SK-N-SH (cell line): Measurements from ENCODE around the gene SLC6A11. TPM values are rescaled to one million over a fixed set of nuclear protein-coding genes. Genes with fewer than 3 reads are reported as not detected.

Source experiments
- CTCF ChIA-PET: fragments of 300-600, 350-600 bp; formaldehyde crosslinking; extraction: SDS; loops from one replicate; lab custom pipeline; 2021; lab: Yijun Ruan, JAX
- POLR2A ChIA-PET: fragments of 350-600 bp; sonication (Branson Sonifier 250); formaldehyde crosslinking; extraction: SDS; loops from one replicate; lab custom pipeline; 2020; ENCODE audit warnings: antibody characterized with exemption, inconsistent platforms; lab: Yijun Ruan, JAX
- DNase-seq: peaks from one replicate; pipeline ENCODE4 v3.0.0; 2012
- H2AFZ ChIP-seq: fragments of 200-600 bp; sonication (generic); 2 replicates; pipeline ENCODE4 v1.8.1; 2016; ENCODE audit warnings: antibody characterized with exemption, mild to moderate bottlenecking, low read depth
- H3F3A ChIP-seq: fragments of 200-600 bp; sonication (generic); replicated peaks from 2 replicates; pipeline ENCODE3; 2016; ENCODE audit warnings: antibody characterized with exemption, mild to moderate bottlenecking; ENCODE audit not compliant: insufficient read depth
- H3K27ac ChIP-seq, 2 experiments: fragments of 200-500 bp in 1 of 2; fragments of 200-600 bp in 1 of 2; sonication (Bioruptor generic) in 1 of 2; sonication (generic), shearing (Covaris generic) in 1 of 2; 2 replicates each; pipeline versions ENCODE4 v1.5.1 to v1.6.1; 2014 to 2016; ENCODE audit warnings: low read depth in 2 of 2, inconsistent platforms in 1 of 2, low read length in 1 of 2, mild to moderate bottlenecking in 1 of 2, mixed read lengths in 1 of 2
- H3K27me3 ChIP-seq: fragments of 200-600 bp; sonication (generic), shearing (Covaris generic); 2 replicates; pipeline ENCODE4 v1.6.1; 2016; ENCODE audit warnings: mixed run types; ENCODE audit not compliant: insufficient read depth
- H3K36me3 ChIP-seq, 2 experiments: fragments of 200-500 bp in 1 of 2; fragments of 200-600 bp in 1 of 2; sonication (Bioruptor generic) in 1 of 2; sonication (generic) in 1 of 2; replicated peaks in 1 of 2; 2 replicates each; pipeline versions ENCODE3 to v1.5.1; 2014 to 2016; ENCODE audit warnings: low read length in 1 of 2, mild to moderate bottlenecking in 1 of 2; ENCODE audit not compliant: insufficient read depth in 2 of 2, control insufficient read depth in 1 of 2
- H3K4me1 ChIP-seq, 2 experiments: fragments of 200-500 bp in 1 of 2; fragments of 200-600 bp in 1 of 2; sonication (Bioruptor generic) in 1 of 2; sonication (generic), shearing (Covaris generic) in 1 of 2; 2 replicates each; pipeline versions ENCODE4 v1.5.1 to v1.6.1; 2014 to 2016; ENCODE audit warnings: low read depth in 1 of 2, low read length in 1 of 2, mixed run types in 1 of 2; ENCODE audit not compliant: insufficient read depth in 2 of 2, control insufficient read depth in 1 of 2
- H3K4me2 ChIP-seq: fragments of 200-600 bp; sonication (generic), shearing (Covaris generic); 2 replicates; pipeline ENCODE4 v1.6.1; 2017; ENCODE audit warnings: mixed run types
- H3K4me3 ChIP-seq, 2 experiments: fragments of 200-500 bp in 1 of 2; fragments of 200-600 bp in 1 of 2; sonication (Bioruptor generic) in 1 of 2; sonication (generic), shearing (Covaris generic) in 1 of 2; 2 replicates each; pipeline versions ENCODE4 v1.5.1 to v1.8.1; 2014 to 2016; ENCODE audit warnings: low read depth in 2 of 2, inconsistent platforms in 1 of 2, low read length in 1 of 2, mild to moderate bottlenecking in 1 of 2, mixed read lengths in 1 of 2, moderate library complexity in 1 of 2
- H3K79me2 ChIP-seq: fragments of 200-600 bp; sonication (generic); 2 replicates; pipeline ENCODE4 v1.8.1; 2017; ENCODE audit warnings: mild to moderate bottlenecking; ENCODE audit not compliant: insufficient read depth
- H3K9ac ChIP-seq: fragments of 200-600 bp; sonication (generic); 2 replicates; pipeline ENCODE4 v1.6.1; 2017; ENCODE audit warnings: mixed run types
- H3K9me2 ChIP-seq: fragments of 200-600 bp; sonication (generic); 2 replicates; pipeline ENCODE4 v1.6.1; 2017; ENCODE audit warnings: mixed run types
- H3K9me3 ChIP-seq: fragments of 200-600 bp; sonication (generic); 2 replicates; pipeline ENCODE4 v1.6.1; 2017; ENCODE audit warnings: mixed run types, mild to moderate bottlenecking, moderate library complexity
- H4K20me1 ChIP-seq: fragments of 200-600 bp; sonication (generic); 2 replicates; pipeline ENCODE4 v1.6.1; 2017; ENCODE audit warnings: mild to moderate bottlenecking, mixed run types; ENCODE audit not compliant: insufficient read depth
- CHD2 ChIP-seq: fragments of 150-350 bp; IDR thresholded peaks from 2 replicates; pipeline ENCODE4 v1.6.1; 2018; ENCODE audit warnings: low read length; ENCODE audit not compliant: partially characterized antibody
- ELF1 ChIP-seq: IDR thresholded peaks from 2 replicates; pipeline ENCODE4 v1.4.0; 2012
- EP300 ChIP-seq, 2 experiments: IDR thresholded peaks; 2 replicates each; pipeline versions ENCODE4 v1.4.0 to v1.6.1; 2012; ENCODE audit warnings: borderline replicate concordance in 1 of 2, low read depth in 1 of 2, low read length in 1 of 2
- EZH2phosphoT487 ChIP-seq: fragments of 200-600 bp; sonication (generic); IDR thresholded peaks from 2 replicates; pipeline ENCODE4 v1.6.1; 2017; ENCODE audit warnings: low read depth, mixed run types, mild to moderate bottlenecking, antibody characterized with exemption, moderate library complexity, borderline replicate concordance
- FOXJ3 ChIP-seq: sonication (generic); formaldehyde crosslinking; IDR thresholded peaks from 2 replicates; pipeline ENCODE4 v1.5.1; 2020; ENCODE audit warnings: mild to moderate bottlenecking, missing genetic modification reagents
- FOXM1 ChIP-seq: IDR thresholded peaks from 2 replicates; pipeline ENCODE4 v1.4.0; 2012; ENCODE audit warnings: low read depth, mild to moderate bottlenecking
- MEF2A ChIP-seq: IDR thresholded peaks from 2 replicates; pipeline ENCODE4 v1.4.0; 2012; ENCODE audit warnings: low read depth, borderline replicate concordance
- NRF1 ChIP-seq: IDR thresholded peaks from 2 replicates; pipeline ENCODE4 v1.6.1; 2012; ENCODE audit warnings: low read depth, mild to moderate bottlenecking, low read length
- RAD21 ChIP-seq: IDR thresholded peaks from 2 replicates; pipeline ENCODE4 v1.6.1; 2012; ENCODE audit warnings: mild to moderate bottlenecking, low read length
- RCOR1 ChIP-seq: fragments of 150-350 bp; IDR thresholded peaks from 2 replicates; pipeline ENCODE4 v1.6.1; 2017; ENCODE audit warnings: antibody characterized with exemption, low read length
- RXRA ChIP-seq: IDR thresholded peaks from 2 replicates; pipeline ENCODE4 v1.4.0; 2012; ENCODE audit warnings: low read depth, mild to moderate bottlenecking, borderline replicate concordance
- SIN3A ChIP-seq: IDR thresholded peaks from 2 replicates; pipeline ENCODE4 v1.6.1; 2012; ENCODE audit warnings: low read depth, mild to moderate bottlenecking, low read length, moderate library complexity, borderline replicate concordance
- SMC3 ChIP-seq: IDR thresholded peaks from 2 replicates; pipeline ENCODE4 v1.6.1; 2012; ENCODE audit warnings: low read depth, low read length, improper control_type of control experiment
- TAF1 ChIP-seq: IDR thresholded peaks from 2 replicates; pipeline ENCODE4 v1.6.1; 2012; ENCODE audit warnings: low read depth, mild to moderate bottlenecking, low read length, moderate library complexity, borderline replicate concordance
- TCF12 ChIP-seq: IDR thresholded peaks from 2 replicates; pipeline ENCODE4 v1.4.0; 2012
- WGBS: methylation state at CpG from one replicate; pipeline ENCODE4 v1.1.6; 2017; ENCODE audit warnings: low lambda C conversion rate; 5-methylcytosine and 5-hydroxymethylcytosine counted together
- polyA plus RNA-seq, 3 experiments: library from polyadenylated mRNA; depleted of rRNA; stranded (reverse); fragments of >200 nt; gene quantifications; 2 replicates each; pipeline ENCODE4 v1.2.3, GENCODE V29; 2012
- TF ChIP-seq, protein P1 (sequence below): fragments of 150-350 bp; IDR thresholded peaks from 2 replicates; pipeline ENCODE4 v1.6.1; 2016; ENCODE audit warnings: mild to moderate bottlenecking, low read depth, low read length
- TF ChIP-seq, protein P2 (sequence below): IDR thresholded peaks from 2 replicates; pipeline ENCODE4; 2012
- TF ChIP-seq, protein P3 (sequence below): fragments of 150-350 bp; IDR thresholded peaks from 2 replicates; pipeline ENCODE4 v1.6.1; 2017; ENCODE audit warnings: antibody characterized with exemption, low read length, low read depth, borderline replicate concordance
- TF ChIP-seq, protein P4 (sequence below): fragments of 200-600 bp; sonication (generic); IDR thresholded peaks from 2 replicates; pipeline ENCODE4 v1.6.1; 2017; ENCODE audit warnings: antibody characterized with exemption, mild to moderate bottlenecking, moderate library complexity

The SLC6A11 gene
- polyA plus RNA-seq, 1 of the 3 experiments (the other 2 are of a cell fraction) = 0.03 TPM

DNA sequence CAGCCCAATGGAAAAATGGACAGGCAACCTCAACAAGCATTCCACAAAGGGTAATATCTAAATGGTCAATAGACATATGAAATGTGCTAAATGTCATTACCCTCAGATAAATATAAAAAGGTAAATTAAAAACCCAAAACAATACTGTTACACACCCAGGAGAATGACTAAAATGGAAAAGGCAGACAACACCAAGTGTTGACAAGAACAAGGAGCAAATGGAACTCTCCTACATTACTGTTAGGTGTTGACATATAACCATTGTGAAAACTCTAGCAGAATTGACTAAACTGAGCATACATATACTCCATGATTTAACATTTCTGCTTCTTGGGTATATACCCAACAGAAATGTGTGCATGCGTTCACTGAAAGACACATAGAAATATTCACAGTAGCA lies 25.3 kb upstream of the SLC6A11 start:
- H3K27ac ChIP-seq = no peak overlapping the region
- no peak overlapping the region for H3K4me2 ChIP-seq
- no peaks in the 10 kb centered on the region for H3K4me1 ChIP-seq
- no peak overlapping the region for H2AFZ ChIP-seq
- H3K79me2 ChIP-seq = no peaks in the 10 kb centered on the region; the same call in 1 of the 2 replicates
- WGBS = 58% methylated on average over 1 of the region's 1 CpG
- no peak for TF ChIP-seq SMC3
- TF ChIP-seq, protein P1, sequence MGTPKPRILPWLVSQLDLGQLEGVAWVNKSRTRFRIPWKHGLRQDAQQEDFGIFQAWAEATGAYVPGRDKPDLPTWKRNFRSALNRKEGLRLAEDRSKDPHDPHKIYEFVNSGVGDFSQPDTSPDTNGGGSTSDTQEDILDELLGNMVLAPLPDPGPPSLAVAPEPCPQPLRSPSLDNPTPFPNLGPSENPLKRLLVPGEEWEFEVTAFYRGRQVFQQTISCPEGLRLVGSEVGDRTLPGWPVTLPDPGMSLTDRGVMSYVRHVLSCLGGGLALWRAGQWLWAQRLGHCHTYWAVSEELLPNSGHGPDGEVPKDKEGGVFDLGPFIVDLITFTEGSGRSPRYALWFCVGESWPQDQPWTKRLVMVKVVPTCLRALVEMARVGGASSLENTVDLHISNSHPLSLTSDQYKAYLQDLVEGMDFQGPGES = no peak
- TF ChIP-seq, protein P2, sequence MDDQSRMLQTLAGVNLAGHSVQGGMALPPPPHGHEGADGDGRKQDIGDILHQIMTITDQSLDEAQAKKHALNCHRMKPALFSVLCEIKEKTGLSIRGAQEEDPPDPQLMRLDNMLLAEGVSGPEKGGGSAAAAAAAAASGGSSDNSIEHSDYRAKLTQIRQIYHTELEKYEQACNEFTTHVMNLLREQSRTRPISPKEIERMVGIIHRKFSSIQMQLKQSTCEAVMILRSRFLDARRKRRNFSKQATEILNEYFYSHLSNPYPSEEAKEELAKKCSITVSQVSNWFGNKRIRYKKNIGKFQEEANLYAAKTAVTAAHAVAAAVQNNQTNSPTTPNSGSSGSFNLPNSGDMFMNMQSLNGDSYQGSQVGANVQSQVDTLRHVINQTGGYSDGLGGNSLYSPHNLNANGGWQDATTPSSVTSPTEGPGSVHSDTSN = no peak
- no peak for TF ChIP-seq ELF1
- TF ChIP-seq RCOR1 = no peak
- no peak for TF ChIP-seq FOXJ3 (CRISPR knock-in tag)
- TF ChIP-seq MEF2A = no peak
- no peak for TF ChIP-seq CHD2
- no peak for TF ChIP-seq RAD21
- no peak for TF ChIP-seq TCF12
- TF ChIP-seq SIN3A = no peak
- TF ChIP-seq EZH2phosphoT487 = no peak
- no peak for TF ChIP-seq TAF1
- TF ChIP-seq EP300 (IDR thresholded peaks at IDR 0.05; ENCODE audit: borderline replicate concordance in 1 of 2, low read depth in 1 of 2, low read length in 1 of 2) = no peak
- H3K27me3 ChIP-seq = no peaks in the 10 kb centered on the region
- no peak overlapping the region for H3K9ac ChIP-seq
- no peak for DNase-seq
- no peaks in the 10 kb centered on the region for H3K36me3 ChIP-seq
- H3K9me2 ChIP-seq = no peaks in the 10 kb centered on the region
- no peak overlapping the region for H3K4me3 ChIP-seq
- ChIA-PET POLR2A (no interaction called here), CTCF (interaction anchor here (1.1 to 1.4 kb wide), 3 partner anchors 8 to 32 kb away, joined by 3 to 5 read pairs (median 5); no protein-coding TSS in a partner anchor)
- no peaks in the 10 kb centered on the region for H4K20me1 ChIP-seq
- no peaks in the 10 kb centered on the region for H3F3A ChIP-seq
- no peaks in the 10 kb centered on the region for H3K9me3 ChIP-seq

DNA sequence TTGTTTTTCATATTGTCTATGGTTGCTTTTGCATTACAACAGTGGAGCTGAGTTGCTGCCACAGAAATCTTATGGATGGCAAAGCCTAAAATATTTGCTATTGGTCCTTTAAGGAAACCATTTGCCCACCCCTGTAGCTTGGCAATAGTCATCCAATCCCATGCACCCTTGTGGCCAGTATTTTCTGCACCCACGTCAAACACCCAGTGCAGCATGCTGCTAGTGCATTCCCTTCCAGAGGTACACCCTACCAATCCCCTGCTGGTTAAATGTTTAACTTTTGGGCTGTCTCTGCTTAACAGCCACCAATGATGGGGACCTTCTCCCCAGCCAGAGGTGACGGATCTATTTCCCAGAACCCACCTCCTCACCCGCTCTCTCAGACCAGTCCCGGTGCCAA lies 23.8 kb upstream of the SLC6A11 start:
- Histone ChIP-seq H3K4me1 (no peaks in the 10 kb centered on the region), H3K9me3 (no peaks in the 10 kb centered on the region), H3F3A (no peaks in the 10 kb centered on the region), H3K79me2 (no peaks in the 10 kb centered on the region; the same call in 1 of the 2 replicates), H3K9me2 (no peaks in the 10 kb centered on the region), H2AFZ (no peak overlapping the region), H3K36me3 (no peaks in the 10 kb centered on the region), H4K20me1 (no peaks in the 10 kb centered on the region), H3K9ac (no peak overlapping the region), H3K4me2 (no peak overlapping the region), H3K27me3 (no peaks in the 10 kb centered on the region), H3K4me3 (no peak overlapping the region), H3K27ac (no peak overlapping the region)
- CTCF ChIA-PET = interaction anchor here (1.2 kb wide), 1 partner anchor 268 kb away, joined by 3 read pairs; no protein-coding TSS in a partner anchor
- WGBS = 56% methylated on average over 4 of the region's 4 CpGs
- no peak for DNase-seq
- POLR2A ChIA-PET = no interaction called here
- TF ChIP-seq MEF2A (no peak), SMC3 (no peak), FOXM1 (no peak), CHD2 (no peak), RXRA (no peak), SIN3A (no peak), FOXJ3 (CRISPR knock-in tag) (no peak), NRF1 (no peak), TAF1 (no peak)
- TF ChIP-seq, protein P2 = no peak
- TF ChIP-seq, protein P3, sequence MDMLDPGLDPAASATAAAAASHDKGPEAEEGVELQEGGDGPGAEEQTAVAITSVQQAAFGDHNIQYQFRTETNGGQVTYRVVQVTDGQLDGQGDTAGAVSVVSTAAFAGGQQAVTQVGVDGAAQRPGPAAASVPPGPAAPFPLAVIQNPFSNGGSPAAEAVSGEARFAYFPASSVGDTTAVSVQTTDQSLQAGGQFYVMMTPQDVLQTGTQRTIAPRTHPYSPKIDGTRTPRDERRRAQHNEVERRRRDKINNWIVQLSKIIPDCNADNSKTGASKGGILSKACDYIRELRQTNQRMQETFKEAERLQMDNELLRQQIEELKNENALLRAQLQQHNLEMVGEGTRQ = no peak
- TF ChIP-seq, protein P1 = no peak
- TF ChIP-seq, protein P4, sequence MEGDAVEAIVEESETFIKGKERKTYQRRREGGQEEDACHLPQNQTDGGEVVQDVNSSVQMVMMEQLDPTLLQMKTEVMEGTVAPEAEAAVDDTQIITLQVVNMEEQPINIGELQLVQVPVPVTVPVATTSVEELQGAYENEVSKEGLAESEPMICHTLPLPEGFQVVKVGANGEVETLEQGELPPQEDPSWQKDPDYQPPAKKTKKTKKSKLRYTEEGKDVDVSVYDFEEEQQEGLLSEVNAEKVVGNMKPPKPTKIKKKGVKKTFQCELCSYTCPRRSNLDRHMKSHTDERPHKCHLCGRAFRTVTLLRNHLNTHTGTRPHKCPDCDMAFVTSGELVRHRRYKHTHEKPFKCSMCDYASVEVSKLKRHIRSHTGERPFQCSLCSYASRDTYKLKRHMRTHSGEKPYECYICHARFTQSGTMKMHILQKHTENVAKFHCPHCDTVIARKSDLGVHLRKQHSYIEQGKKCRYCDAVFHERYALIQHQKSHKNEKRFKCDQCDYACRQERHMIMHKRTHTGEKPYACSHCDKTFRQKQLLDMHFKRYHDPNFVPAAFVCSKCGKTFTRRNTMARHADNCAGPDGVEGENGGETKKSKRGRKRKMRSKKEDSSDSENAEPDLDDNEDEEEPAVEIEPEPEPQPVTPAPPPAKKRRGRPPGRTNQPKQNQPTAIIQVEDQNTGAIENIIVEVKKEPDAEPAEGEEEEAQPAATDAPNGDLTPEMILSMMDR = no peak
